Choroid plexus epithelial cell (primary cell): ENCODE results near the gene CRP.

Experiments
- DNase-seq: peaks from one replicate; pipeline ENCODE4 v3.0.0-alpha.2; 2010; ENCODE audit warnings: low read depth
- H3K4me3 ChIP-seq: 2 replicates; pipeline ENCODE4 v1.5.1; 2011; ENCODE audit warnings: low read depth, mild to moderate bottlenecking, control low read depth, low read length, moderate library complexity
- CTCF ChIP-seq: conservative IDR thresholded peaks from 2 replicates; pipeline ENCODE4 v1.5.1; 2011; ENCODE audit warnings: low read depth, mild to moderate bottlenecking, control low read depth, inconsistent platforms, low read length, moderate library complexity

Gene CRP

GRCh38 chr1:159719990-159720389, 5.6 kb upstream of the CRP start:
- no peak for DNase-seq
- TF ChIP-seq CTCF = no peak
- no peak overlapping the region for H3K4me3 ChIP-seq

GRCh38 chr1:159715855-159716254, 1.5 kb upstream of the CRP start:
- DNase-seq = no peak
- no peak overlapping the region for H3K4me3 ChIP-seq

GRCh38 chr1:159712080-159712479, 2.3 kb downstream of the CRP start:
- no peak for TF ChIP-seq CTCF
- DNase-seq = no peak
- H3K4me3 ChIP-seq = no peak overlapping the region

More at GRCh38 chr1:159715855-159716254, 1.5 kb upstream of the CRP start:
- TF ChIP-seq CTCF = no peak

GRCh38 chr1:159707472-159708260, 6.7 kb downstream of the CRP start:
- DNase-seq = no peak
- no peak overlapping the region for H3K4me3 ChIP-seq
- no peak for TF ChIP-seq CTCF

GRCh38 chr1:159705904-159706256, 8.5 kb downstream of the CRP start:
- H3K4me3 ChIP-seq = no peak overlapping the region
- DNase-seq = no peak
- TF ChIP-seq CTCF = no peak

- no peak overlapping the region for H3K4me3 ChIP-seq
- no peak for TF ChIP-seq CTCF
- no peak for DNase-seq
Observed at GRCh38 chr1:159705251-159705903, 9.0 kb downstream of the CRP start.

GRCh38 chr1:159704481-159704880, 9.9 kb downstream of the CRP start:
- no peak for DNase-seq
- no peak for TF ChIP-seq CTCF
- H3K4me3 ChIP-seq = no peak overlapping the region
